Liver (tissue), 9 donors: ENCODE data around the gene RAD51B. TPM values are rescaled to one million over a fixed set of nuclear protein-coding genes. Genes with fewer than 3 reads are reported as not detected.
A peak's percentile ranks its signal among the peaks of the same experiment; 100 is the strongest.

Experiments used
- DNase-seq: peaks from one replicate; pipeline ENCODE4 v3.0.0-alpha.2; 2017; ENCODE audit warnings: low spot score
- H3K27ac ChIP-seq, 2 donors: one replicate each; pipeline ENCODE4 v1.7.0; 2013; ENCODE audit warnings: inconsistent platforms in 2 of 2, low read length in 2 of 2, control low read depth in 1 of 2, low read depth in 1 of 2, mild to moderate bottlenecking in 1 of 2
- H3K27me3 ChIP-seq, 4 donors: one replicate each; pipeline versions ENCODE4 v1.6.1 to v1.7.0; 2013; ENCODE audit warnings: low read length in 3 of 4, inconsistent platforms in 1 of 4, mild to moderate bottlenecking in 1 of 4, moderate library complexity in 1 of 4; ENCODE audit not compliant: control insufficient read depth in 4 of 4, insufficient read depth in 4 of 4
- H3K36me3 ChIP-seq, 4 donors: one replicate each; pipeline versions ENCODE4 v1.6.1 to v1.7.0; 2013; ENCODE audit warnings: low read length in 3 of 4, mild to moderate bottlenecking in 3 of 4, low read depth in 1 of 4, moderate library complexity in 1 of 4; ENCODE audit not compliant: control insufficient read depth in 4 of 4, insufficient read depth in 3 of 4
- H3K4me1 ChIP-seq, 4 donors: one replicate each; pipeline versions ENCODE4 v1.6.1 to v1.7.0; 2013; ENCODE audit warnings: low read length in 3 of 4, mild to moderate bottlenecking in 3 of 4, moderate library complexity in 1 of 4; ENCODE audit not compliant: control insufficient read depth in 4 of 4, insufficient read depth in 4 of 4
- H3K4me3 ChIP-seq, 3 donors: one replicate each; pipeline versions ENCODE4 v1.6.1 to v1.7.0; 2013; ENCODE audit warnings: low read length in 3 of 3, control low read depth in 1 of 3, low read depth in 1 of 3, mild to moderate bottlenecking in 1 of 3
- H3K9ac ChIP-seq, 2 donors: one replicate each; pipeline ENCODE4 v1.7.0; 2013; ENCODE audit warnings: low read length in 2 of 2, mild to moderate bottlenecking in 2 of 2, moderate library complexity in 2 of 2, control low read depth in 1 of 2, low read depth in 1 of 2
- H3K9me3 ChIP-seq, 4 donors: one replicate each; pipeline versions ENCODE4 v1.6.1 to v1.7.0; 2013; ENCODE audit warnings: low read length in 3 of 4; ENCODE audit not compliant: control insufficient read depth in 4 of 4
- ATF3 ChIP-seq: IDR thresholded peaks from 2 replicates; pipeline ENCODE4 v1.6.1; 2016; ENCODE audit warnings: antibody characterized with exemption
- CTCF ChIP-seq: fragments of 150-350 bp; IDR thresholded peaks from 2 replicates; pipeline ENCODE4 v1.5.1; 2017; ENCODE audit warnings: improper control_type of control experiment, low read depth, low read length; ENCODE audit not compliant: missing input control
- EGR1 ChIP-seq, 2 donors: IDR thresholded peaks; 2 replicates each; pipeline ENCODE4 v1.6.1; 2016 to 2018; ENCODE audit warnings: antibody characterized with exemption in 2 of 2, low read depth in 2 of 2
- FOXA1 ChIP-seq: IDR thresholded peaks from 2 replicates; pipeline ENCODE4 v1.6.1; 2016; ENCODE audit warnings: antibody characterized with exemption
- FOXA2 ChIP-seq: IDR thresholded peaks from 2 replicates; pipeline ENCODE4 v1.6.1; 2016; ENCODE audit warnings: antibody characterized with exemption
- GABPA ChIP-seq, 2 donors: IDR thresholded peaks in 1 of 2; conservative IDR thresholded peaks in 1 of 2; 2 replicates each; pipeline ENCODE4 v1.6.1; 2016; ENCODE audit warnings: antibody characterized with exemption in 2 of 2, mild to moderate bottlenecking in 1 of 2, moderate library complexity in 1 of 2
- HNF4A ChIP-seq, 2 donors: conservative IDR thresholded peaks; 2 replicates each; pipeline ENCODE4 v1.6.1; 2016; ENCODE audit warnings: antibody characterized with exemption in 2 of 2, mild to moderate bottlenecking in 2 of 2
- HNF4G ChIP-seq: IDR thresholded peaks from 2 replicates; pipeline ENCODE4 v1.6.1; 2016; ENCODE audit warnings: antibody characterized with exemption
- JUND ChIP-seq, 2 donors: IDR thresholded peaks; 2 replicates each; pipeline ENCODE4 v1.6.1; 2016; ENCODE audit warnings: antibody characterized with exemption in 2 of 2
- MAX ChIP-seq: IDR thresholded peaks from 2 replicates; pipeline ENCODE4 v1.6.1; 2016; ENCODE audit warnings: antibody characterized with exemption
- NR2F2 ChIP-seq: IDR thresholded peaks from 2 replicates; pipeline ENCODE4 v1.6.1; 2016; ENCODE audit warnings: antibody characterized with exemption
- REST ChIP-seq: IDR thresholded peaks from 2 replicates; pipeline ENCODE4 v1.6.1; 2016; ENCODE audit warnings: antibody characterized with exemption, mild to moderate bottlenecking
- RXRA ChIP-seq, 2 donors: IDR thresholded peaks; 2 replicates each; pipeline ENCODE4 v1.6.1; 2017 to 2018; ENCODE audit warnings: antibody characterized with exemption in 2 of 2, mild to moderate bottlenecking in 1 of 2
- SP1 ChIP-seq: IDR thresholded peaks from 2 replicates; pipeline ENCODE4 v1.6.1; 2018; ENCODE audit warnings: antibody characterized with exemption, mild to moderate bottlenecking
- TAF1 ChIP-seq: conservative IDR thresholded peaks from 2 replicates; pipeline ENCODE4 v1.6.1; 2016; ENCODE audit warnings: antibody characterized with exemption, mild to moderate bottlenecking
- YY1 ChIP-seq: IDR thresholded peaks from 2 replicates; pipeline ENCODE4 v1.6.1; 2016; ENCODE audit warnings: antibody characterized with exemption, mild to moderate bottlenecking
- ZBTB33 ChIP-seq: IDR thresholded peaks from 2 replicates; pipeline ENCODE4 v1.6.1; 2016; ENCODE audit warnings: antibody characterized with exemption
- WGBS: extraction: QIAGEN DNeasy Blood & Tissue Kit; methylation state at CpG from one replicate; pipeline ENCODE4 v1.1.7; 2013; 5-methylcytosine and 5-hydroxymethylcytosine counted together
- polyA plus RNA-seq, 2 donors: library from polyadenylated mRNA; stranded (reverse) in 1 of 2; unstranded in 1 of 2; fragments of 200-250 nt in 1 of 2; fragments of >200 nt in 1 of 2; fragmentation: Nextera tagmentation in 1 of 2; extraction: Ambion mirVana in 1 of 2; gene quantifications; one replicate each; pipeline versions ENCODE4 v1.2.1 to v1.2.3, GENCODE V29; 2013 to 2015
- total RNA-seq, 2 donors: library from RNA; depleted of rRNA; stranded (reverse); fragments of >200 nt; gene quantifications; one replicate each; pipeline ENCODE4 v1.2.3, GENCODE V29; 2014
- donor health status: healthy.
- donor health status: healthy.
- donor health status: healthy.
- donor health status: healthy.
- donor health status: healthy.

The RAD51B gene
- total and polyA plus RNA-seq, 4 donors, result 0.81 to 12.9 (median 2.4) TPM

GRCh38 chr14:68477110-68477455, 657.5 kb downstream of the RAD51B start:
- Histone ChIP-seq H3K4me3 (no peak overlapping the region), H3K36me3 (no peaks in the 10 kb centered on the region), H3K9ac (no peak overlapping the region), H3K9me3 (no peaks in the 10 kb centered on the region), H3K27ac (peak overlapping the region; percentile 52 to 62), H3K4me1 (peaks cover 8 to 42% (median 21%) of the 10 kb centered on the region in 4 donors), H3K27me3 (no peaks in the 10 kb centered on the region)
- TF ChIP-seq CTCF (no peak), FOXA1 (no peak), JUND (IDR thresholded peaks at IDR 0.05) (no peak), FOXA2 (no peak), SP1 (no peak), NR2F2 (no peak), HNF4G (no peak), MAX (no peak), HNF4A (conservative IDR thresholded peaks at IDR 0.05) (no peak), GABPA (IDR thresholded peaks at IDR 0.05 in 1 of 2, conservative IDR thresholded peaks at IDR 0.05 in 1 of 2) (no peak), EGR1 (IDR thresholded peaks at IDR 0.05; ENCODE audit: low read depth in 2 of 2) (no peak)
- peak; percentile 30 for DNase-seq
- WGBS, result 98% methylated on average over 4 of the region's 4 CpGs

GRCh38 chr14:68477461-68478085, 658.0 kb downstream of the RAD51B start:
- TF ChIP-seq REST, result no peak
- no peak for TF ChIP-seq FOXA2
- TF ChIP-seq SP1, result no peak
- TF ChIP-seq ZBTB33, result no peak
- TF ChIP-seq ATF3, result no peak
- no peak for TF ChIP-seq JUND (IDR thresholded peaks at IDR 0.05)
- TF ChIP-seq TAF1, result no peak
- no peak for TF ChIP-seq RXRA (IDR thresholded peaks at IDR 0.05)
- no peak for TF ChIP-seq EGR1 (IDR thresholded peaks at IDR 0.05; ENCODE audit: low read depth in 2 of 2)
- TF ChIP-seq HNF4A (conservative IDR thresholded peaks at IDR 0.05), result no peak
- TF ChIP-seq HNF4G, result no peak
- no peak for TF ChIP-seq YY1
- no peaks in the 10 kb centered on the region for H3K27me3 ChIP-seq
- no peaks in the 10 kb centered on the region for H3K36me3 ChIP-seq
- H3K4me3 ChIP-seq, result no peak overlapping the region
- H3K4me1 ChIP-seq, result peaks cover 8 to 40% (median 20%) of the 10 kb centered on the region in 4 donors
- peak; percentile 2 for DNase-seq
- WGBS, result 87% methylated on average over 8 of the region's 8 CpGs
- no peak overlapping the region for H3K9ac ChIP-seq
- H3K27ac ChIP-seq, result no peak overlapping the region
- H3K9me3 ChIP-seq, result no peaks in the 10 kb centered on the region
